HG03280 (cell line): ENCODE measurements around the gene EIF3I.

ENCODE experiments used
- ATAC-seq: cut with Tn5 transposase; IDR thresholded peaks from one replicate; pipeline ENCODE4 v1.9.1; 2021; ENCODE audit warnings: mild to moderate bottlenecking, moderate library complexity; ENCODE audit not compliant: unreplicated experiment

EIF3I gene

DNA sequence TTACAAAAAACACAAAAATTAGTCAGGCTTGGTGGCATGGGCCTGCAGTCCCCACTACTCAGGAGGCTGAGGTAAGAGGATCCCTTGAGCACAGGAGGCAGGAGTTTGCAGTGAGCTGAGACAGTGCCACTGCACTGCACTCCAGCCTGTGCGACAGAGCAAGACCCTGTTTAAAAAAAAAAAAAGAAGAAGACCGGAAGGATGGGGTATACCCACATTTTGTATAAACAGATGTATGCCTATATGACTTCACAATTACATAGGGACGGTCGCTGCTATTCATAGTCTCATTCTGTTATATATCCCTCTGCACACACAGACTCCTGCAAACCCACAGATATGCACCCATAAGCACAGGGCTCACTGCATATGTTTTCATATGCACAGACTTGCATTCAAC, 41.5 kb downstream of the EIF3I start:
- ATAC-seq: no peak

DNA sequence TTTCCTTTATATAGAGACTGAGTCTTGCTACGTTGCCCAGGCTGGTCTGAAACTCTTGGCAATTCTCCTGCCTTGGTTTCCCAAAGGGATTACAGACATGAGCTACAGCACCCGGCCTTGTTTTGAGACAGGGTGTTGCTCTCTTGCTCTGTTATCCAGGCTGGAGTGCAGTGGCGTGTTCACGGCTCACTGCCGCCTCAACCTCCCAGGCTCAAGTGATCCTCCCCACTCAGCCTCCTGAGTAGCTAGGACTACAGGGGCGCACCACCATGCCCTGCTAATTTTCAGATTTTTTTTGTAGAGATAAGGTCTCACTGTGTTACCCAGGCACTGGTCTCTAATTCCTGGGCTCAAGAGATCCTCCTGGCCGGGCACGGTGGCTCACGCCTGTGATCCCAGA, 43.6 kb downstream of the EIF3I start:
- no peak for ATAC-seq

DNA sequence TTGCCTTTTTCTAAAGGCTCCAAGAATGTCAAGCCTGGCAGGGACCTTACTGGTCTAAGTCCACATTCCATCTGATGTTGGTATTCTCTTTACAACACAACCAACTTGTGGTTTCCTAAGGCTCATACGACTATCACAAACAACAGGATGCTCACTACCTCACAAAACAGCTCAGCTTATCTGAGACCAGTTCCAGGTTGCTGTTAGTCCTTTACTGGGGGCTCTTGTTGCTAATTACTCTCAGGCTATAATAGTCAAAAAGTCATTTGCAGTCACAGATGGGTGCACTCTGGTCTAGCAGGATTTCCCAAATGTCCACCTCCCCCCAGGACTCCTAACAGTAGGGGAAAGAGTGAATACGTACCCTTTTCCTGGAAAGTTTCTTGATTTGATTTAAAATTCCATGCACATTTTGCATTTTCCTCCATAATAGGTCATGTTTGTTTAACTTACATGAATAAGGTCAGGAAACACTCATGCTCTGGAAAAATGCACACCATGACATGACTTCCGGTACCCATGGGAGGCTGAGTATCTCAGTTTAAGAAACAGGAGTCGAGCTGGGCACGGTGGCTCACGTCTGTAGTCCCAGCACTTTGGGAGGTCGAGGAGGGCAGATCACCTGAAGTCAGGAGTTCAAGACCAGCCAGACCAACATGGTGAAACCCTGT, 44.8 kb downstream of the EIF3I start:
- ATAC-seq: no peak

DNA sequence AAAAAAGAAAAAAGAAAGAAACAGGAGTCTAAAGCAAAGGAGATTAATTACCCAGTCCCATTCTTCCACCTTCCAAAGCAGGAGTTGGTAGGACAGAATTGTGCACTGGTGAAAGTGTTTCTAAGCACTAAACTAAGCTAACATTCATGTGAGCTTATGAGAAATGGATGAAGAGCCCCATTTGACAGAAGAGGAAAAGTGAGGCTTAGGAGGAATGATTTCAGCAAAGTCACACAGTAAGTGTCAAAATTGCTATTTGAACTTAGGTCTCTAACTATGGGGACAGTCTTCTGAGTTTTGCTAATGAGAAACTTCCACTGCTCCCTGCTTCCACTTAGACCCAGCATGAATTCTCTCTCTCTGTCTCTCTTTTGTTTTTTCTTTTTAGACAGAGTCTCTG, 47.5 kb downstream of the EIF3I start:
- no peak for ATAC-seq

DNA sequence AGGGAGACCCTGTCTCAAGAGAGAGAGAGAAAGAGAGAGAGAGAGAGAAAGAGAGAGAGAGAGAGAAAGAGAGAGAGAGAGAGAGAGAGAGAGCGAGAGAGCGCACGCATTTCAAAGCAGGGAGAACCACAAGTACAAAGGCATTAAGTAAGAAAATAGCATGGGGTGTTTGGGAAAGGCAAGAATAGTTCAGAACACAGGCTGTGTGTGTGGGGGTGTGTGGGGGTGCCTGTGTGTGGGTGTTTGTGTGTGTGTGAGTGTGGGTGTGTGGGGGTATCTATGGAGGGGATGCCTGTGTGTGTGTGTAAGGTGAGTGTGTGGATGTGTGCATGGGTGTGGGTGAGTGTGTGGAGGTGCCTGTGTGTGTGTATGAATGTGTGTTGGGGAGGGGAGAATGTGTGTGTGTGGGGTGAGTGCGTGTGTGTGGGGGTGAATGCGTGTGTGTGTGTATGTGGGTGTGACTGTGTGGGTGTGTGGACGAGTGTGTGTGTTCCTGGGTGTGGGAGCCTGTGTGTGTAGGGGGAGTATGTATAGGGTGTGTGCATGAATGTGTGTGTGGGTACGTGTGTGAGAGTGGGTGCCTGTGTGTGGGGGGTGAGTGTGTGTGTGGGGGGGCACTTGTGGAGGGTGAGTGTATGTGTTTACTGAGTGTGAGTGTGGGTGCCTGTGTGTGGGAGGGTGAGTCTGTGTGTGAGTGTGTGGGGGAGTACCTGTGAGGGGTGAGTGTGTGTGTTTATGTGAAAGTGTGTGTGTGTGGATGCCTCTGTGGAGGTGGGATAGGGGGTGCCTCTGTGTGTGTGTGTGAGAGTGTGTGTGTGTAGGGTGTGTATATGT, 50.6 kb downstream of the EIF3I start:
- ATAC-seq: no peak

DNA sequence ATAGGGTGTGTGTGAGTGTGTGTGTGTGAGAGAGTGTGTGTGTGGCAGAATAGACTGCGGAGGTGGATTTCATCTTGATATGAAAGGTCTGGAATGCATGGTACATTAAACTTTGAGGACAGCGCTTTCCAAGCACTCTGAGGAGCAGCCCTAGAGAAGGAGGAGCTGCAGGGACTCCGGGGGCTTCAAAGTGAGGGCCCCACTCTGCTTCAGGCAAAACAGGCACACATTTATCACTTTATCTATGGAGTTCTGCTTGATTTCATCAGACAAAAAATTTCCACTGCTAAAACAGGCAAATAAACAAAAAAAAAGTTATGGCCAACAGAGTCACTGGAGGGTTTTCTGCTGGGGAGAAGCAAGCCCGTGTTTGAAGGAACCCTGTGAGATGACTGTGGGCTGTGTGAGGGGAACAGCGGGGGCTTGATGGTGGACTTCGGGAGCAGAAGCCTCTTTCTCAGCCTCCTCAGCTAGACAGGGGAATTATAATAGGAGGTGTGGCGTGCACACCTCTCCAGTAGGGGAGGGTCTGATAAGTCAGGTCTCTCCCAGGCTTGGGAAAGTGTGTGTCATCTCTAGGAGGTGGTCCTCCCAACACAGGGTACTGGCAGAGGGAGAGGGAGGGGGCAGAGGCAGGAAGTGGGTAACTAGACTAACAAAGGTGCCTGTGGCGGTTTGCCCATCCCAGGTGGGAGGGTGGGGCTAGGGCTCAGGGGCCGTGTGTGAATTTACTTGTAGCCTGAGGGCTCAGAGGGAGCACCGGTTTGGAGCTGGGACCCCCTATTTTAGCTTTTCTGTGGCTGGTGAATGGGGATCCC, 51.4 kb downstream of the EIF3I start:
- ATAC-seq: no peak

DNA sequence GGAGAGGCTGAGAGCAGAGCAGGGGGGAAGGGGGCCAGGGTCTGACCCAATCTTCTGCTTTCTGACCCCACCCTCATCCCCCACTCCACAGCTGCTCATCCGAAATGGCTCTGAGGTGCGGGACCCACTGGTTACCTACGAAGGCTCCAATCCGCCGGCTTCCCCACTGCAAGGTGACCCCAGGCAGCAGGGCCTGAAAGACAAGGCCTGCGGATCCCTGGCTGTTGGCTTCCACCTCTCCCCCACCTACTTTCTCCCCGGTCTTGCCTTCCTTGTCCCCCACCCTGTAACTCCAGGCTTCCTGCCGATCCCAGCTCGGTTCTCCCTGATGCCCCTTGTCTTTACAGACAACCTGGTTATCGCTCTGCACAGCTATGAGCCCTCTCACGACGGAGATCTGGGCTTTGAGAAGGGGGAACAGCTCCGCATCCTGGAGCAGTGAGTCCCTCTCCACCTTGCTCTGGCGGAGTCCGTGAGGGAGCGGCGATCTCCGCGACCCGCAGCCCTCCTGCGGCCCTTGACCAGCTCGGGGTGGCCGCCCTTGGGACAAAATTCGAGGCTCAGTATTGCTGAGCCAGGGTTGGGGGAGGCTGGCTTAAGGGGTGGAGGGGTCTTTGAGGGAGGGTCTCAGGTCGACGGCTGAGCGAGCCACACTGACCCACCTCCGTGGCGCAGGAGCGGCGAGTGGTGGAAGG, 52.6 kb downstream of the EIF3I start:
- ATAC-seq: no peak

DNA sequence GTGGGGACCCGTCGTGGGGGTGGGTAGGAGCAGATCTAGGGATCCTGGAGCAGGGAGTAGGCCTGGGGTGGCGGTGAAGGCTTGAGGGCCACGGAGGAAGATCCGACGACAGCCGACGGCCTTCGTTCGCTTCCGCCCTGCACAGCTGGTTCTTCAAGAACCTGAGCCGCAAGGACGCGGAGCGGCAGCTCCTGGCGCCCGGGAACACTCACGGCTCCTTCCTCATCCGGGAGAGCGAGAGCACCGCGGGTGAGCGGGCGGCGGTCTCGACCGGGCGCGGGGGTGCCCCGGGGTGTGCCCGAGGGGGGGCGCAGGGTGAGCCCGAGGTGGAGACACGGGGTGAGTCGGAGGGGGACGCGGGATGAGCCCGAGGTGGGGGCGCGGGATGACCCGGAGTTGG, 53.2 kb downstream of the EIF3I start:
- ATAC-seq: no peak

DNA sequence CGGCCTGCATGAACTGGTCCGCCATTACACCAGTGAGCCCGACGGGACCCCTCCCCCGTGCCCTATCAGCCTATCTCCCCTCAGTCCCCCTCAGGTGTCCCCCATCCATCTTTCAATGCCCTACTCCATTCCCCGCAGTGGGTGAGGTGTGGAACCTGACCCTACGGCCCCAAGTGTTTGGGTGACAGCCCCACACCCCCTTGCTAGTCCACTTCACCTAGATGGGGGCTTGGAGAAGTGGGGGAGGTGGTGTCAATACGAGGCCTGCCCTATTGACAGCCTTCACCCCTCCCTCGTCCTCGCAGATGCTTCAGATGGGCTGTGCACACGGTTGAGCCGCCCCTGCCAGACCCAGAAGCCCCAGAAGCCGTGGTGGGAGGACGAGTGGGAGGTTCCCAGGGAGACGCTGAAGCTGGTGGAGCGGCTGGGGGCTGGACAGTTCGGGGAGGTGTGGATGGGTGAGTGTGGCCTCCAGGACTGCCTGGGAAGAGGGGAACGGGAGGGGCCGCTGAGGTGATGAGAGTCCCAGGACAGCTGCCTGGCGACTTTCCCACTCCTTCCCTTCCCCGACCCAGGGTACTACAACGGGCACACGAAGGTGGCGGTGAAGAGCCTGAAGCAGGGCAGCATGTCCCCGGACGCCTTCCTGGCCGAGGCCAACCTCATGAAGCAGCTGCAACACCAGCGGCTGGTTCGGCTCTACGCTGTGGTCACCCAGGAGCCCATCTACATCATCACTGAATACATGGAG, 54.0 kb downstream of the EIF3I start:
- no peak for ATAC-seq
